ENCODE results near the gene STARD3.

STARD3 gene

DNA sequence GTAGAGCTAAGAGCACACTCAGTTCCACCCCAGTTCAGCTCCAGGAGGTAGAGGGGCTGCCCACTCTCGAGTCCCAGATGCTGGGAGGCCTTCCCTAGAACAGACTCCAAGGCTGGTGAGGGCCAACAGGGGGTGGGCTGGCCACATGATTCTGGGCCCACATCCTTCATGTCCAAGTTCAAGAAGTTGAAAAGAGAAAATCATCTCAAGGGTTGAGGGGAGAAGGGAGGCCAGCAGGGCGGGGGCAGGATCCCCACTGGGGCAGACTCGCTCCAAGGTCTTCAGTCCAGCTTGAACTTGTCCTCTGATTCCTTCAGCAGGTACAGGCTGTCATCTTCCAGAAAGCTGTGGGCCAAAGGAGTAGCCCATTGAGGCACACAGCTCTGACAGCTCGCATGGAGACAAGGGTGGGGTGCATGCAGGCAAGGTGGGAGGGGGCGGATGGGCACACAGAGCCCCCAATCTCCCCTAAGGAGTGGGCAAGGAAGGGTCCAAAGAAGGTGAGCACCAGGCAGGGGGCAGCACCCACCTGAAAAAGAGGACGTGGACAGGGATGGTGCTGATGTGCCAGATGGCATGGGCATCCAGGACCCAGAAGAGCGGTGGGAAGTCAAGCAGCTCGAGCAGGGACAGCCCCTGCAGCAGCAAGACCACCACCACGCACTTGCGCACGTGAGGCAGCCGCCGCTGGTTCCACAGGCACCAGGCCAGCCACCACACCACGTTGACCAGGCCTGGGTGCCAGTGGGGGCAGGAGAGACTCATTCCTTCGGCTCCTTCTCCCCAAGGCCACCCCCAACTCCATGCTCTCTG is 35.8 kb downstream of the STARD3 start:
- DNase-seq (ENCODE audit: low read depth): no peak

GRCh38 chr17:39673335-39674081 is 36.6 kb downstream of the STARD3 start:
- no peak for DNase-seq (ENCODE audit: low read depth)

- DNase-seq (ENCODE audit: low read depth): no peak
Observed at GRCh38 chr17:39674179-39674578, 37.2 kb downstream of the STARD3 start.

GRCh38 chr17:39674702-39675389 is 37.9 kb downstream of the STARD3 start:
- no peak for DNase-seq (ENCODE audit: low read depth)

GRCh38 chr17:39675390-39676082 is 38.6 kb downstream of the STARD3 start:
- DNase-seq (ENCODE audit: low read depth): no peak

DNA sequence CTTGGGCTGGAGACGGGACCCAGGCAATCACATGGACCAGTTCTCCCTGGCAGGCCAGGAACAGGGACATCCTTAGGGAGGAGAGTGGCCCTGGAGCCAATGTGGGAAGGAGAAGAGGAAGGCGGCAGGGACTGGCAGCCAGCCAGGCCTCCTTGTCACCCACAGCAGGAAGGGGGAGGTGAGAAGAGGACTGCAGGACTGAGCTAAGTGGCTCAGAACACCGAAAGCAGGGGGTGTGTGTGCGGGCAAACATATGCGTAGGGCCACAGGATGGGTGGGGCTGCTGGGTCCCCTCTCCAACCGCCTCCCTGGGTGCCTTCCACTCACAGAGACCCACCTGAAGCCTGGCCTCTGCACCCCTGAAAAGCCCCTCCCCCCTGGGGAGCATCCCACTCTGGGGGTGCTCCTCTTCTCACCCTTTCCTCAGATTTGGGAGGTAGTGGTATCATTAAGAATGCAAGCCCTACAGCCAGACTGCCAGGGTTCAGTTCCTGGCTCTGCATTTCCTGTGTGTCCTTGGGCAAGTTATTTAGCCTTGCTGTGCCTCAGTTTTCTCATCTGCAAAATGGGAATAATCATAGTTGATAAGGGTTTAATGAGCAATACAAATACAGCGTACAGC is 39.4 kb downstream of the STARD3 start:
- DNase-seq (ENCODE audit: low read depth): peak; percentile 22

GRCh38 chr17:39677072-39677471 is 40.1 kb downstream of the STARD3 start:
- DNase-seq (ENCODE audit: low read depth): no peak

DNA sequence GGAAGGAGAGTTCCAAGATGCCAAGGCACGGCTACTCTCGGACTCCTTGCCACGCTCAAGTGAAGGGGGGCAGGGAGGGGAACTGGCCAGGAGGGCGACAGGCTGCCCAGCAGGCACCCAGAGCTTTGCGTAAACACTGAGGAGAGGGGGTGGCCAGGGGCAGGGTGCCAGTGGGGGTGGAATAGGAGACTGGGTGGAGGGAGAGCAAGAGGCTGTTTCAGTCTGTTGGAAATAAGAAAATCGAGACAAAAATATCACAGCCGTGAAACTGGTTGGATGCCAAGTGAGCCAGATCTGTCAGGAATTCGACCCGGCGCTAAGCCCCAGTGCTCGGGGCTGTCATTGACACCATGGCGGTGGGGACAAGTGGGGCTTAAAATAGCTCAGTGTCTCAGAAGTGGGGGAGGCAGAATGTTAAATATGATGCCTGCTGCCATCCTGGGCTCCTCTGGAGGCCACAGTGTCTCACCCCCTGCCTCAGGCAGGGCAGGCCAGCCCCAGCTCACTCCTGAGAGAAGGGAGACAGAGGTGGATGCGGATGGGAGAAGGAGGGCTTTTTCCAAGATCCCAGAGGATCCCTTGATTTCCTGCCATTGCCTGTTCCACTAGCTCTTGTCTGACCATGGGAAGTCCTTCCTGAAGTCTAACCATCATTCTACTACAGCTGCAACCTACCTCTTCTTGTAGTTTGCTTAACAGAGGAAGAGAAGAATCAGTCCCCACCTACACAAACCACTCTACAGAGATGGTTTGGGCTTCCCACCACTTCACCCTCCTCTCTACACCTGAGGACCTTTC is 40.8 kb downstream of the STARD3 start:
- DNase-seq (ENCODE audit: low read depth): no peak

GRCh38 chr17:39678340-39679116 is 41.6 kb downstream of the STARD3 start:
- no peak for DNase-seq (ENCODE audit: low read depth)

- DNase-seq (ENCODE audit: low read depth): no peak
Observed at GRCh38 chr17:39679521-39680192, 42.7 kb downstream of the STARD3 start.

GRCh38 chr17:39683295-39683939 is 46.5 kb downstream of the STARD3 start:
- no peak for DNase-seq (ENCODE audit: low read depth)

DNA sequence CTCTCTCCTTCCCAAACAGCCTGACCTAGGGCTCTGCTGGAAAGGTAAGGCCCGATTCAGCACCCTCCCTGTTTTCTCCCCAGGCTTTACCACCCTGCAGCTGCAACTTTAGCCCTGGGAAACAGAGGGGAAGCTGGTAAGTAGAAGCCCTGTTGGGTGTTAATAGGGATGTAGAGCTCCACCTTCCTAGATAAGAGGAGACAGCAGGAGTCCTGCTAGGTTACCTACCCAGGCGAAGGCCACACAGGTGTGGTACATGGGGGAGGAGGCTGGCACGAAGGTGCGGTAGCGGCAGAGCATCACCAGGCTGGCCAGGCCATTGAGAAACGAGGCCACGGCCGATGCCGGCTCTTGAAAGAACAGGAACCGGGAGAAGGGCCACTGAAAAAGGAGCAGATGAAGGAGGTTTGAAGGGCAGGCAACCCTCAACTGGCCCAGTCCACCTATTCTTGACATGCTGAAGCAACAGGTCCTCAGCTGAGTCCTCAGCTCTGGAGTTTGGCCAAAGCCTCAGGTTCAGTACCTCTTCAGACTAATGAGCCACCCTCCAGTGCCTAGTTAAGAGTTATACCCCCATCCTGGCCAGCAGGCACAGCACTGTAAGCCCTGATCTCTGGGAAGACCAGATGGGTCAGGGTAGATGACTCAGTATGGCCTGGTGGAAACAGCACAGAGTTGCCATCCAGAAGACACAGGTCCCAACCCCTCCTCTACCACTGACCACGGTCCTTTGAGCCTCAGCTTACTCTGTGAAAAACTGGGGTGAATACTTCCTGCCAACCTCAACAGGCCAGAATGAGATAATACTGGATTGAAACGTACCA is 47.6 kb downstream of the STARD3 start:
- no peak for DNase-seq (ENCODE audit: low read depth)

DNA sequence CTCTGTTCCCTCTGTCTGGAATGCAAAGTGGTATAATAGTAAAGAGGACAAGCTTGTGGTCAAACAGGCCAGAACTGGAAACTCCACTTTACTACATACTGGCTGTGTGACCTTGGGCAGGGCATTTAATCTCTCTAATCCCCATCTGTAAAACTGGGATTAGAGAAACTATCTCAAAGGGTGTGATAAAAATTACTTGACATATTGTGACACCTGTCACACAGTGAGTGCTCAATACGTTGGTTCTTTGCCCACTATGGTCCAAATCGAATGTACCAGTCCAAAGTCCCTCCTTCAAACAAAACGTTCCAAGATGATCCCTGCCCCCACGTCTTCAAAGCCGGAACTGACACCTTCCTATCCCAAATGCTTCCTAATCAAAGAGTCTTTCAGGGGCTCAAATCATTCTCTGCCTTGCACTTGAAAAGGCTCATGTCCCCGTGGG is 50.2 kb downstream of the STARD3 start:
- DNase-seq (ENCODE audit: low read depth): no peak

GRCh38 chr17:39687546-39688474 is 50.9 kb downstream of the STARD3 start, which contains the start of gene PGAP3:
Gene PGAP3, minus strand, starts transcription at chr17:39688057. Its CDS starts 43 bp downstream, at chr17:39688014.
- DNase-seq (ENCODE audit: low read depth): peak; percentile 74

DNA sequence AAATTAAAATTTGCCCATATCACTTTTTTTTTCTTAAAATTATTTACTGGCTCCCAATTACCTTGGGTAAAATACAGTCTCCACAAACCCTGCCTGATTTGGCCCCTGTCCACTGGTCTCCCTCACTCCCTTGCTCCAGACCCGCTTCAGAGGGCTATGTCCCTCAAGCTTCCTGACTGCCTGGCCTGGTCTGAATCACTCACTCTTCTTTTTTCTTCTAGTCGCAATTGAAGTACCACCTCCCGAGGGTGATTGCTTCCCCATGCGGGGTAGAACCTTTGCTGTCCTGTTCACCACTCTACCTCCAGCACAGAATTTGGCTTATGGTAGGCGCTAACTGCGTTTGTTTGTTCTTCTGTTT is 51.5 kb downstream of the STARD3 start:
- no peak for DNase-seq (ENCODE audit: low read depth)

DNA sequence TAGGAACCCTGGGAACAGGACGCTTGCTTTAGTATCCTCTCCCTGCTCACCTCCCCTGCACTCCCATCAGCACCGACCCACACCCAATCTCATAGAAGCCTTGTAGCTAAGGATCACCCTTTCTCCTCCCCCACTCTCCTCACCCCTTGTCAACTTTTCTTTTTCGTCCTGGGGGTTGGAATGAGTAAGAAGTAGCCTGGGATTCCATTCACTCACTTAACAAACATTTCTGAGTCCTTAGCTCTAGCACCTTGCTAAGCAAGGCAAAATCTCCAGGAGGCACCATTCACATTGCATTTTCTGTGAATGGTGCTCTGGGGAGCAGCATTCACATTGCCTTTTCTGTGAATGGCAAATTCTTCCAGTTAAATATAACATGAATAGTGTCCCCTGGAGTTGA is 52.0 kb downstream of the STARD3 start:
- DNase-seq (ENCODE audit: low read depth): no peak

- DNase-seq (ENCODE audit: low read depth): no peak
Observed at GRCh38 chr17:39694593-39694992, 57.6 kb downstream of the STARD3 start.

Measured in stimulated activated CD8-positive, alpha-beta memory T cell treated with anti-CD3 and anti-CD28 coated beads, Interleukin-4, amount 100 ng/mL, for 24 hours (primary cell).